Stimulated activated CD8-positive, alpha-beta memory T cell treated with anti-CD3 and anti-CD28 coated beads, Interleukin-4, amount 100 ng/mL, for 48 hours (primary cell): Measurements from ENCODE around the gene CCND2.
A peak's percentile ranks its signal among the peaks of the same experiment; 100 is the strongest.

Source experiments
- DNase-seq: peaks from one replicate; pipeline ENCODE4 v3.0.0-alpha.2; 2020

Gene CCND2

GRCh38 chr12:4277857-4278256 is 4.3 kb downstream of the CCND2 start:
- DNase-seq: no peak

- no peak for DNase-seq
Measured at GRCh38 chr12:4278329-4279197, 5.0 kb downstream of the CCND2 start.

GRCh38 chr12:4279198-4279690 is 5.7 kb downstream of the CCND2 start:
- no peak for DNase-seq

DNA sequence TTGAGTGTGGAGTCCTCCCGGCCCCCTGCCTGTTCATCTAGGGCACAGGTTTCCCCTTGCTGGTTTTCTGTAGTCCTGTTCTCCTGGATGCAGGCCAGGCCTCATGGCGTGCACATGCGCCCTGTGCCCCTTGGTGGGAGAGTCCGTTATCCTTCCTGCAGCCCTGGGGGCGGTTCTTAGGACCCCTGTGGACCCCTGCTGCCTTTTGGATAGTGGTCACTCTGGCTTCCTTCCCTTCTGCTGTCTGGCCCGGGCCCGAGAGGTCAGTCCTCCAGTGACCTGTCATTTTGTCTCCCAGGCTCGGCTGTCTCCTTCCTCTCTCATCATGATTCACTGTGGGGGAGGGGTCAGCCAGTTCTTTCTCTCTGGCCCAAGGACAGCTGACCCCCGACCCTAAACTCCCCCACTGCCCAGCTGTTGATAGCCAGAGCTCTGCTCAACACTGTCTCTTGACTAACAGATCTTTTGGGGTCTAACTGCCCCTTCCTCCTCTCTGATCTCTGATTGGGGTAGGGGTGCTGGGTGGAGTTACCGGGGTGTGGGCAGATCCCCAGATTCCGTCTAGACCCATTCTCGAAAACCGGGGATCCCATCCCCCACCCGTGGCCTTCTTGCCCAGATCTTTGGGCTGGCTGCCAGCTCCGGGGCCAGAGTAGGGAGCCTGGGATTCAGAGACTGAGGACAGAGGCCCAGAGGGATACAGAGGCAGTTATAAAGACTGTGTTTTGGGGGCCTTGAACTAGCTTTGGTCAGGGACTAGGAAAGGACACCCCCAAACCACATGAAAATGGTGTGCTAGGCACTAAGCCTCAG is 7.0 kb downstream of the CCND2 start:
- no peak for DNase-seq

DNA sequence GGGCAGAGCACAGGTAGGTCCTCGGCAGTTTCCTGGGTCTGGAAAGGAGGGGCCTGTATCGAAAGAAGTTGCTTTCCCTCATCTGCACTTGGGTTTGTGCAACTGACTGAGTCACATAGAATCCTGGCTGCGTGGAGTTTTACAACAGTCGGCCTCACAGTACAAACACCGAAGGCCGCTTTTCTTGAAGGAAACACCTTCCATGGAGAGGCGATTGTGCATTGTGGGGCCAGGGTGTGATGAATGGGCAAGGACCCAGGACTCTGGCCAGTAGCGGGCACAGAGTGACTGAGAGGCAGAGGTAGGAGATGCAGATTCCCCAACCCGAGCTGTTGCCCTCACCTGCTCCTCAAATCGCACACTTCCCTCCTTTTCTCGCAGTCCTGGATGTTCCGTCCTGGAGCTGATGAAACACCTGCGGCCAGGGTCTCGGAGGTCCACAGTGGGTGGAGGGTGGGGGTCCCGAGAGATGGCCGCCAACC is 7.7 kb downstream of the CCND2 start:
- DNase-seq: no peak

DNA sequence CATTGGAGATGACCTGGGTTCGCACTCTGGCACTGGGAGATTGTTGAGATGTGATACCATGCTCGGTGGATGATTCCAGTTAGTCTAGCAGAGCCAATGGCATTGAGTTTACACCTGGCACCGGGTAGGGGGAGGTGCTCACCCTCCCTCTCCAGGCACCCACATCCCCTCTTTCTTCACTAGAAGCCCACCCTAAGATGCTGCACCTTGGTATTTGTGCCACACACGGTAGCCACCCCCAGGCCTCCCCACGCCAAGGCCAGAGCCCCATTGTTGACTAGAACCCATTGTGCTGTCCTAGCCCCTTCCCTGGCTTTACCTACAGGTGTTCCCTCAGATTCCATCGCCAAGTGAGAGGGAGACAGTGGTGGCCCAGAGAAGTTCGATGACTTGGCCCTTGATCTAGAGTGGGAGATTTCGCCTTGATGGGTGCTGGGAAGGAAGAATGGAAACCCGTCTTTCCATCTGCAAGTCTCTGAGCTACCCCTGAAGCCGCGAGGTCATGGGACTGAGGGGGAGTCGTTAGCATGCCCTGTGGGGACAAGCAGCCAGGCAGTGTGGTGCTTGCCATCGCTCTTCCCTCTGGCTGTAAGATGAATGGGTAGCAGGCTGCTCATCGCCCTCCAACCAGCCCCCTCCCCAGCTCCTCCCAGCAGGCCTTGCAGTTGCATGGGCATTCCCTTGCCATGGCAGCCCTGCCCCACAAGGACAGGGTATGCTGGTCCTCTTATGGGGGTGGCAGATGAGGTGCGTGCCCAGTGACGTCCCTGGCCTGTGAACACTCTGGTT is 8.7 kb downstream of the CCND2 start:
- peak; percentile 27 for DNase-seq

DNA sequence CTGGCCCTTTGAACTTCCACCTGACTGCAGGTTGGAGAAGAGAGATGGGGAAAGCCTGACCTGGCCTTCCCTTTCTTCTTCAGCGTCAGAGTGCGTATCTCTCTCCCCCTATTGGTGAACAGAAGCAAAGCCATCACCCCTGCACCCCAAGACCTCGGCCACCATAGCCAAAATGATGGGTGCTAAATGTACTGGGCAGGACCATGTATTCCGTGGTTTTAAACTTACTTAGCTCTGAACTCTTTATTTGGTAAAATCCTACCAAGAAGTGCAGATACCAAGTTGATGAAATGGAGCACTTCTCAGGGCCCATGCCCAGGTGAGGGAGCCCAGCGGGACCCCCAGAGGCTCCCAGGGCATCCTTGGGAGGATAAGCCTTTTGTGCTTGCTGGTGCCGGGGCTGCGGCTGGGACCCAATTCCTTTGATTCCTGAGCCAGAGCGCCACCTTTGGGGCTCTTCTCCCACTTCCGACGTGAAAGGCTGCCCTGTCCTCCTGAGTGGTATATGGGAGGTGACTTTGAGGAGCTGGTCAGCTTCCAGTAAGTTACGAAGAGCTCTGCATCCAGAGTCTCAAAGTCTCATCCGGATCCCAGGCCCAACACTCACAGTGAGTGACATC is 9.4 kb downstream of the CCND2 start:
- DNase-seq: peak; percentile 27

DNA sequence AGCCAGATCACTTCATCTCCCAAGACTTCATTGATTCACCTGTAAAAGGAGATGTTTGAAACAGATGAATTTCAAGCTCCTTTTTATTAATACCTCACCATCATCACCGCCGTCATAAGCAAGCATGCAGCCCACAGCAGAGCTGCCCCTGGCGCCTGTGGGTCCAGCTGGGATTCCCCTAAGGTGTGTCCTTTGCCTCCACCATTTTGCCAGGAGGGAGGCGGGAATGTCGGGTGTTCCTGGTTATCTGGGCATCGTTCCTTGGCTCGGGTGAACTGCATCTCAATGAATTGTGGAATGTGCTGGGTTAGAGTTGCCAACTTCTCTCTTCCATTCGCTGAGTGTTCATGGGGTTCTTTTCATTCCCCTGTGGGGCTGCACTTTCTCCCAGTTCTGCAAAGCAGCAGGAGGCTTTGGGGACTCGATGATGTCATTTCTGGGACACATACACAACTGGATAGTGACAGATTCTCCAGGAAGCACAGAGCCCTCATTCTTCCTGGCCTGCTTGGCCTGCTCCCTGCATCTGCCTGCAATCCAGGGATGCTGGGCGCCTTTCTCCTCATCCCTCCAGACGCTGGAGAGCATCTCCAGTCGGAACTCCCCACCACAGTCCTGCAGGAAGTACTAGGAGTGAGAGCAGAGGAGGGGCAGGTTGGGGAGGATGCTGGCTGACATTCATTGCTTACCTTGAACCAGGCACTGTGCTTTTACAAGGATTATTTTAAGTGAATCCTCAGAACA is 10.1 kb downstream of the CCND2 start:
- DNase-seq: peak; percentile 22

GRCh38 chr12:4284306-4284705 is 10.7 kb downstream of the CCND2 start:
- peak; percentile 24 for DNase-seq

DNA sequence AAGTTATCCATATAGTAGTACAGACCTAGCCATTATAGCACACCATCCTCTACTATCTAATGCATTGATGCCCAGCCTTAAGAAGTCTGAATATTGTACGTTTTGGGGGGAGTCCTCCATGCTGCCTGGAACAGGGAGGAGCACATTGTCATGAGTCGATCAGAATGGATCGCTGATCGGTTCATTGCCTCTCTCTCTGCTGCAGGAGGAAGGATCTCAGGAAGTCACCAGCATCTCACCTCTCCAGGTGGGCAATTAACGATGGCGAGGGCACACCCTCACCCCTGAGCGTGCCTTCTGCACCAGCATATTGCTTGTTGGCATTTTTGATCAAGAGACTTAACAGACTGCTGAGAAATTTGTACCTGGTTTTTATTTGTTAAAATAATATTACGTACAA is 11.5 kb downstream of the CCND2 start:
- peak; percentile 22 for DNase-seq

DNA sequence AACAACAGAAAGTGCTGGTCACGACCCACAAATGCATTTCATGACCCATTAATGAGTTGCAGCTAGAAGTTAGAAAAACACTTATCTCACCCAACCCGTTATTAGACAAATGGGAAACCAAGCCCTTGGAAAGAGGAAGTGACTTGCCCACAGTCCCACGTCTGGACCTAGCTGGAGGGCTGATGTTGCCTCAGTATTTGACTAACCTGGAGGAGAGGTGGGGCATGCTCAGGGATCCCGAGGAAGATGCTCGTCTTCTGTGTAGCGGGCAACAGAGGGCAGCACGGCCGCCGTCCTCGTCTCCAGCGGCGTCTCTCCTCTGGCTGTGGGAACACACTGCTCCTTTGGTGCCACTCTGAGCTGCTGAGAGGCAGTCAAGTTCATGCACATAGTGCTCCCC is 12.7 kb downstream of the CCND2 start:
- DNase-seq: peak; percentile 34

DNA sequence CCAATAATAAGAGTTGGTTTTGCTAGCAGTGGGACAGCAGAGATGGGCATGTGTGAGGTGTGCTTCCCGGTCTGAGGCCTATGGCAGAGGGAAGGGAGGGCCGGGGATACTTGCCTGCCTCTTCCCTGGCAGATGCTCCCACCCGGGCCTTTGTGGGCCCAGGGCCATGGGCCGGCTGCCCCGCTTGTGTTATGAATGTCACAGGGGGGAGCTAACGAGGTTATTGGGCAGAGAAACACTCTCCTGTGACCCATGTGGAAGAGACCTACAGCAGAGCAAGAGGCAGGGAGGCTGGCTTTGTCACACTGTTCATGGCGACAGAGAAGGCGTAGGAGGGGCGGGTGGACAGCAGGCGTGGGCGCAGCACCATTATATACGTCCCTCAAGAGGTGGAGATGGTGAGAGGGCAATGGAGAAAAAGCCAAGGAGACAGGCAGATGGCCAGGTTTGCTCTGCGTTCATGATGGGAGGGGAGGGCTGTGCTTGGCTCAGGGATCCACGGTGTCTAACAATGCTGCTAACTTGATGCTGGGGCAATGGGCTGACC is 13.3 kb downstream of the CCND2 start:
- DNase-seq: peak; percentile 29

- peak; percentile 27 for DNase-seq
Measured at GRCh38 chr12:4287325-4288211, 14.0 kb downstream of the CCND2 start.

DNA sequence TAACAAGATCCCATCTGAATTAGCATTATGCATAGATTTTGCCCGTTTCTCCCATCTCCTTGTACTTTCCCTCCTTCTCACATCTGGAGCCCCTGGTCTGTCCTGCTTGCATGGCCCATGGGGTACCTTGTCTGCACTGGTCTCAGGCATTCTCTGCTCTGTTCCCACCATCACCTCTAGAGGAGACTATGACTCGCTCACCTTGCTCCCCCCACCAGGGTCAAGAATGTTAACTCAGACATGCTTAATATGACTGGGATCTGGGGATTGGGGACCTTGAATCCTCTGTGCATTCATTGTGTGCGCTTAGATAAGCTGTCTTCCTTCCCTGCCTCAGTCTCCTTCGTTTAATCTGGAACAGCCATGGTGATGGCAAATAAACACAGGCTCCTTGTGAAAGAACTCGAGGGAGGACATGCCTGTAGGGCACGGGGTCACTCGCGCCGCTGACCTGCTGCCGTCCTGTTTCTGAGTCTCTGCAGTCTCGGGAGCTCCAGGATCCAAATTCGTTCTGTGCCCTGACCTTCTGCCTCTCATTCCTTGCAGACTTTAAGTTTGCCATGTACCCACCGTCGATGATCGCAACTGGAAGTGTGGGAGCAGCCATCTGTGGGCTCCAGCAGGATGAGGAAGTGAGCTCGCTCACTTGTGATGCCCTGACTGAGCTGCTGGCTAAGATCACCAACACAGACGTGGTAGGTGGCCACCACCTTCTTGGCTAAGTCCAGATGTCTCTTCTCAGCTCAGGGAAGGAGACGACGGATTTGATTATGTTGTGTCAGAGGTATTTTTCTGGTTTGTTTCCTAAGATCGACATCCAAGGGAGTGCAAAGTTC is 15.0 kb downstream of the CCND2 start:
- peak; percentile 32 for DNase-seq

DNA sequence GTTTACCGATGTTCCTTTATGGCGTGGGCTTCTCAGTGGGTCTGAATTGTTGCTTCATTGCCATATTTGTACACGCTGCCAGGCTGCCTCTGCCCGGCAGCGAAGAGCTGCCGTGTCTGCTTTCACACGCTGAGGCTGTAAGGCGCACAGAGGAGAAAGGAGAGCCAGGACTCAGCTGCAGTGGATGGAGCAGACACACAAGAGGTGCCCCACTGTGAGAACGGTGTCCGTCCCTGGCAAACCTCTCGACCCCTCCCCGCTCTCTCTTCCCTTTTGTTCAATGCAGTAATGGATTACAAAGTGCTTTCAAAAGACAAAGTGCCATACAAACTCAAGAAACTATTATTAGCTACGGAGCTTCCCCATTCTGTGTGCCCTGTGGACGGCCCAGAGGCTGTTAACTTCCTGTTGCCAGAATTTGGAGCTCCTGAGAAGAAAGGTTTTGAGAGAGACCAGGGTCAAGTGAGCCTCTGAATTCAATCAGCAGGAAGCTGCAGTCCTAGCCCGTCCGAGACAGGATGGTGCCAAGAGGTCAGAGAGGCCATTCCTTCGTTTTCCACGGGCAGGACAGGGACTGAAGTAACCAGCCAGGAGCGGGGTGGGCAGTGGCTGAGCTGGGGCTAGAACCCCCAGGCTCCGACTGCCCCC is 15.8 kb downstream of the CCND2 start:
- peak; percentile 21 for DNase-seq

DNA sequence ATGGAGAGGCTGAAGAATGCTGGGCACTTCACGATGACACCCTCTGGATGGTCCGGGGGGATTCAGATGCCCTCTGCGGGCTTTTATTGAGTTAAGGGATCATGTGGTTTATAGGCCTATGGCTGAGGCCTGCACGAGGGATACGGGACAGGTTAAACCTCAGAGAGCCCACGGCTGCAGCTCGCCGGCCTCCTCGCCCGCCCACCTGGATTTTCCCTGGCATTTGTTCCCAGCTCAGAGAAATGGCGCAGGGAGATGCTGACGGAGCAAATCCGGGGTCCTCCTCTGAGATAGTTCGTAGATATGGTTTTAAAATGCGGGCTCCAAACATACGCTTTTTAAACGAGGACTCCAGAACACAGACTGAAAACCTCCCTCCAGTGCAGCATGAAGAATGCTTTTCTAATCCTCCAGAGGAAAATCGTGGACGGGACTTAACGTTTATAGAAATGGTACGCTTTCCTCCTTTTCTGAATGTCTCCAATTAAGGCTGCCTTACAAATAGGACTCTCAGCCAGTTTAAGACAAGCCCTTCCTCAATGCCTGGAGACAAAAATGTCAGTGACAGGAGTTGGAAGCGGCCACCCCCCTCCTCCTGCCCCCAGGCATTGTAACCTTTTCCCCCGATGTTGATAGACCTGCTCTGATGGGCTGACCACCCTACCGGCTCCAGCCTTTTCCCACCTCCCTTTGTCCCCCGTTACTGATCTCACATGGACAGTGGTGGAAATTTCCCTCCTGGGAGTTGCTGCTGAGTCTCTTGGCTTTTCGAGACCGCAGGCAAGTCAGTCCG is 16.6 kb downstream of the CCND2 start:
- DNase-seq: peak; percentile 20

- DNase-seq: peak; percentile 24
Measured at GRCh38 chr12:4292341-4293073, 18.9 kb downstream of the CCND2 start.
